Activated CD8-positive, alpha-beta memory T cell treated with anti-CD3 and anti-CD28 coated beads for 36 hours (primary cell): ENCODE results near the gene SLC19A1. TPM values are rescaled to one million over a fixed set of nuclear protein-coding genes. Genes with fewer than 3 reads are reported as not detected.
"Not testable (repeated sequence)": the region's sequence is repeated elsewhere in the genome, so short reads cannot be mapped to it uniquely, and the experiment has no call there.

ENCODE experiments used
- CTCF ChIA-PET: fragments of 350-600 bp; sonication (Branson Sonifier 250); formaldehyde crosslinking; loops from one replicate; lab custom pipeline; 2021; ENCODE audit warnings: antibody characterized with exemption; lab: Charles Lee
- POLR2A ChIA-PET: fragments of 350-600 bp; sonication (Branson Sonifier 250); formaldehyde crosslinking; loops from one replicate; lab custom pipeline; 2021; ENCODE audit warnings: antibody characterized with exemption; lab: Charles Lee
- total RNA-seq, 2 experiments: library from RNA; stranded (reverse); gene quantifications; one replicate each; pipeline ENCODE4 v1.2.3, GENCODE V29; 2021

Gene SLC19A1
- total RNA-seq, 2 experiments from 2014 or later, result 65.6 to 66.8 TPM

- ChIA-PET CTCF (no interaction called here), POLR2A (no interaction called here)
Measured at GRCh38 chr21:45504021-45504515, 38.2 kb downstream of the SLC19A1 start.

GRCh38 chr21:45503226-45503625 lies 39.0 kb downstream of the SLC19A1 start:
- CTCF ChIA-PET, POLR2A ChIA-PET: not testable (repeated sequence)

- POLR2A ChIA-PET, result no interaction called here
- CTCF ChIA-PET, result interaction anchor here (1.6 kb wide), 1 partner anchor 10 kb away, joined by 3 read pairs; no protein-coding TSS in a partner anchor
Measured at GRCh38 chr21:45502600-45502999, 39.6 kb downstream of the SLC19A1 start.

GRCh38 chr21:45502006-45502345 lies 40.3 kb downstream of the SLC19A1 start:
- POLR2A ChIA-PET, result no interaction called here
- CTCF ChIA-PET, result interaction anchor here (1.6 kb wide), 1 partner anchor 10 kb away, joined by 3 read pairs; no protein-coding TSS in a partner anchor

- POLR2A ChIA-PET, result not testable (repeated sequence)
- CTCF ChIA-PET, result interaction anchor here (1.6 kb wide), 1 partner anchor 11 kb away, joined by 3 read pairs; no protein-coding TSS in a partner anchor
Measured at GRCh38 chr21:45501081-45502005, 40.9 kb downstream of the SLC19A1 start.

- POLR2A ChIA-PET, result no interaction called here
- CTCF ChIA-PET, result no interaction called here
Measured at GRCh38 chr21:45499970-45500577, 42.2 kb downstream of the SLC19A1 start.

GRCh38 chr21:45499201-45499750 lies 43.0 kb downstream of the SLC19A1 start:
- ChIA-PET CTCF (no interaction called here), POLR2A (no interaction called here)

GRCh38 chr21:45498646-45499000 lies 43.6 kb downstream of the SLC19A1 start:
- ChIA-PET POLR2A (no interaction called here), CTCF (no interaction called here)

- POLR2A ChIA-PET, result no interaction called here
- CTCF ChIA-PET, result no interaction called here
Measured at GRCh38 chr21:45497846-45498645, 44.2 kb downstream of the SLC19A1 start.

GRCh38 chr21:45496968-45497845 lies 45.0 kb downstream of the SLC19A1 start:
- POLR2A ChIA-PET, result no interaction called here
- CTCF ChIA-PET, result no interaction called here

- ChIA-PET CTCF (no interaction called here), POLR2A (no interaction called here)
Measured at GRCh38 chr21:45496151-45496967, 45.9 kb downstream of the SLC19A1 start.

- POLR2A ChIA-PET, result no interaction called here
- CTCF ChIA-PET, result no interaction called here
Measured at GRCh38 chr21:45494851-45495680, 47.2 kb downstream of the SLC19A1 start.

GRCh38 chr21:45494135-45494850 lies 47.9 kb downstream of the SLC19A1 start:
- ChIA-PET POLR2A (no interaction called here), CTCF (no interaction called here)

- CTCF ChIA-PET, result no interaction called here
- POLR2A ChIA-PET, result no interaction called here
Measured at GRCh38 chr21:45493401-45494001, 48.7 kb downstream of the SLC19A1 start.

- POLR2A ChIA-PET, result no interaction called here
- CTCF ChIA-PET, result no interaction called here
Measured at GRCh38 chr21:45492765-45493164, 49.5 kb downstream of the SLC19A1 start.

GRCh38 chr21:45491623-45492022 lies 50.6 kb downstream of the SLC19A1 start:
- ChIA-PET CTCF (no interaction called here), POLR2A (no interaction called here)
